ENCODE data around the gene DNAJC15.

The DNAJC15 gene

DNA sequence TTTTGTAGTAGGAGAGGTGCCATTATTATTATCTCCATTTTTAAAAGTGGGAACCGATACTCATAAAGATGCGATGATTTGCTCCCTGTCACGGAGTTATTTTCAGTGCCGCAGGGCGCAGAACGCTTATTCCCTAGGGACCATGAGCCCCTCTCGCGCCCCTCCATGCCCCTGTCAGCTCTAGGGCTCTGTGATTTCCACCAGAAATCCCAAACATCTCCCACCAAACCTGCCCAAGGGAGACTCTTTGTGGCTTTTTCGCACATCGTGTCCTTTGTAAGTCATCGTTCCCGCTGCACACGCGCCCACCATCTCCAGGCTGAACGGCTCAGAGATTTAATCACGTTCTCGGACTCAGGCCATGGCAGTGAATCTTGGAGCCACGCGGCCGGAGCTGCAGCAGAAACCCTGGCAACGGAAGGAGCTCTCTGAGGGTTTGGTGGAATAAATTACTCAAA is 105.1 kb downstream of the DNAJC15 start:
- no peak for ATAC-seq

DNA sequence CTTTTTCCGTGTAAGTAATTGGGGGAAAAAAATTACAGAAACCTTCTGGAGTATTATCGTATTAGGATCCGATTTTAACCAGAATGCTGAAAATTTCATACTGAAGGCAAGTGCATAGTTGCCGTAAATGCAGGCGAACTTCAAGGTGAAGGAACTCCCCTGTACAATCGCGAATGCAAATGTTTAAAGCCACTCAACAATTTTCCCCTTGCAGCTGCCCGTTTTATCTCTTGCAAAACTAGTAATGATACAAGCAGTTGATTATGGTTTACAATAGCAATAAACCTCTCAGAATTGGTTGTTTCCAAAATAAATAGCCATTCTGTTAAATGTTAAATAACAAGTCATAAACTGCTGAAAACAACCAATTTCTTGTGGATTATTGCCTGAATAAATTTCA is 105.7 kb downstream of the DNAJC15 start:
- no peak for ATAC-seq

DNA sequence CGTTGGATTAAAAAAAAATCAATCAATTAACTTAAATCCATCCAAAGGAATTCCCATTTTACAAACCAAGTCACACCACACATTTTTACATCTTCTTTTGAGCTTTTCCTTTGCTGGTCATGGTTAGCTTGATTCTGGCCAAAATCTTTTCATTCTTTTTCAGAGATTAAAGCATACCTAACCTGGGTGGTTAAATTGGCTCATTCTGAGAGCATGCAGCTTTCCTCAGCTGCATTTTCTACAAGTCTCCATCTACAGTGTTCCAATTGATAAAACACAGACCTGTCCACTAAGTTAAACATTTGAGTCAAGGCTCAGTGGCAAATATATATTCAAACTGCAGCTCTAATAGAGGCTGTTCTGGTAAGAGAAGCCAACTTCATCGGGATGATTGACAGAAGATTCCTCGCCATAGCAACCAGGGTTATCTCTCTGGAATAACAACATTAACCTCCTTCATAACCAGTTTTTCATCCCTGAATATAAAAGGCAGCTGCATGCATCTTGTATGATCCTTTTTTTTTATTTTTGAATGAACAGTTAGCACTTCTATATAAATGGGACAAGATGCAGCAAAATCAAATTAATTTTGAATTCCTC is 106.2 kb downstream of the DNAJC15 start:
- no peak for ATAC-seq

DNA sequence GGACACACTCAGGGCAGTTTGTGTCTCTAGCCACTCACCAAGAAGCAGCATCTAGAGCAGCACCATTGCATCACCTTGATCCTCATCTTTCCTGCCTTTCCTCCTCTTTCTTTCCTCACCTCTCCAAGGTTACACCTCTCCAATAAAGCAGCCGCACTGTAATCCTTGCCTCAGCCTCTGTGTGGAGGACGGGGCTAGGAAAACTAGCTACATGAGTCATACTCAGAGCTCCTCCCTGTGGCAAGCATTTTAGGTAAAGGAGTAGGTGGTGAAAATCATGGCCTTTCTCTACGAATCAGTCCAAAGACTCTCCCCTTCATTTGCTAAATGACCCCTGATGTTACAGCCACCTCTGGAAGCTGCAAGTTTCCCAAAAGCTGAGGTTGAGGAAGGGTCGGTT is 108.9 kb downstream of the DNAJC15 start:
- no peak for ATAC-seq

DNA sequence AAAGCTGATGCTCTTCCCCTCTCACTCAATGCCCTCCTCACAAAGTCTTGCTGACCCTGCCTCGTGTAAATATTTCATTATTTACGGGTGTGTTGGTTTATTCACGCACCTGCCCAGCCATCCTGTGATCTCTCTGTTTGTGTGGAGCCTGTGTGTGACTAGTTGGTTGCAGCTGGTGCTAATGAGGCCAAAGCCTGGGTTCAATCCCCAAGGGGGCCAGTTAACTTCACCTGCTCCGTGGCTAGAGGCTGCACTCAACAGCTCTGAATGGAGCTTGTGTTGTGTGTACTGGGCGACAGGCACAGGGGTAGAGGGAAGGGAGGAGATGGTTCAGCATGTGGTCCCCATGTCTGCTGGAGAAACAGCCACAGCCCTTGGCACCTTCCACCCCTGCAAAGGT is 109.5 kb downstream of the DNAJC15 start:
- ATAC-seq, result no peak

DNA sequence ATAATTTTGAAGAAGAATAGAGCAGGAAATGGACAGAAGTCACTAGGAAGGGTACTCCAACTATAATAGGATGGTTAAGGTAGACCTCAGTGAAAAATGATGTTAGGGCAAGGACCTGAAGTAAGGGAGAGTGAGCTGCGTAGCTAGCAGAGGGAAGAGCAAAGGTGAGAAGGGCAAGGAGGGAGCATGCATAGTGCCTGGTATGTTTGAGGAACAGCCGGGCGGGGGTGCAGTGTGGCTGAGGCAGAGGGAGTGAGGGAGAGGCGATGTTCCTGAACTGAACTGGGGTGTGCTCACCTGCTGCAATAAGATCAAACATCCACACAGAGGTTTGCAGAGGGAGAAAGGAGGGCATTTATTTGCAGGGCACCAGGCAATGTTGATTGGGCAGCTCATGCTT is 110.4 kb downstream of the DNAJC15 start:
- ATAC-seq, result no peak

DNA sequence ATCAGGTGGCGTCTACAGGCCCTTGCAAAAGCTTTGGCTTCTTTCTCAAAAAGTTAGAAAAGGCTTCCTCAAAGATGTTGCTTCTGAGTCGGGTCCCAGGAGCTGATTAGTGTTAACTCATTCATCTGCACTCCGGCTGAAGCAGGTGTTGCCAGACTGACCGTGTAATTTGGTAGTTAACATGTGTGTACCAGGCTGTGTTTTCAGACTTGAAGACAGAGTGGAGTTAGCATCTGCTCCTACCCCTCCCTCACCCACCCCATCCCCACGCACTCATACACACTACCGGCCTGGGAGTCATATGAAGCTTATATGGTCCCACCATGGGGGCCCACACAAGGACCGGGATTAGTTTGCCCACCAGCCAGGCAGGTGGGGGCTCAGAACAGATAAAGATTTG is 111.5 kb downstream of the DNAJC15 start:
- ATAC-seq, result no peak

DNA sequence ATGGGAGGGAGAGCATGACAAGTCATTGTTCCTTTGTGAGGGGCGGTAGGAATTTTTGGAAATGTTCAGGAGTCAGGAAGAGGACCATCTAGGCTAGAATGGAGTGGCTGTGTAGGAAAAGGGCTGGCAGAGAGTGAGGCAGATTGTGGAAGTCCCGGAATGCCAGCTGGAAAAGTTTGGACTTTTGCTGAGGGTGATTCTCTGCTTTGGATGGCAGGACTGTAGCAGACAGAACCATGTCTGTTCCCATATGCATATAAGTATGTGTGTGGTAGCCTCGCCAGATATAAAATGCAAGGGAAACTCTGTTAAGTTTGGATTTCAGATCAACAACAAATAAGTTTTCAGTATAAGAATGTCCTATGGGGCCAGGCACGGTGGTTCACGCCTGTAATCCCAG is 112.1 kb downstream of the DNAJC15 start:
- ATAC-seq, result no peak

DNA sequence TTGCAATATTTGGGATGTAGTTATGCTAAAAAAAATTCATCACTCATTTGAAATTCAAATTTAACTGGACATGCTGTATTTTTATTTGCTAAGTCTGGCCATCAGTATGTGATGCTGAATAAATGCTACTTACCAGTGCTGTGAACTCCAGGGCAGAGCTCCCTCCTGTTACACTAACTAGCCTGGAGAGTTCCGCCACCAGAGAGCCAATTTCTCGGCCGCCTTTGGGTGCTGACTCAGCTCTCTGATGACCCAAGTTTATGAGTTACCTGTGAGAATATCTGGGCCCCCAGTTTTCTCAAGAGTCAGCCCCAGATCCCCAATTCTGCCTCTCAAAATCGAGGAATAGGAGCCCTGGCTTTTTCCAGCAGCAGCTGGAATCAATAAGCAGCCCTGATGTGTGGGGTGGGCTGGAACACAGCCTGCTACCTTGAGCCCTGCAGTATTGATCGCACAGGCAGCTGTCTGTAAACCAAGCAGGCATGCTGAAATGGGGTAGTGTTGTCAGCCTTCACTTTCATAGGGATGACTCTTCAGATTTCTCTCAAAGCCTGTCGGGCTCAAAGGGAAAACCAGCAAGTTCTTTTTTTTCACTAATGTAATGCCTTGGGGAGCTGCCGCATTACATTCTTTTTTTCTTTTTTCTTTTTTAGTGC is 113.7 kb downstream of the DNAJC15 start:
- ATAC-seq, result no peak

DNA sequence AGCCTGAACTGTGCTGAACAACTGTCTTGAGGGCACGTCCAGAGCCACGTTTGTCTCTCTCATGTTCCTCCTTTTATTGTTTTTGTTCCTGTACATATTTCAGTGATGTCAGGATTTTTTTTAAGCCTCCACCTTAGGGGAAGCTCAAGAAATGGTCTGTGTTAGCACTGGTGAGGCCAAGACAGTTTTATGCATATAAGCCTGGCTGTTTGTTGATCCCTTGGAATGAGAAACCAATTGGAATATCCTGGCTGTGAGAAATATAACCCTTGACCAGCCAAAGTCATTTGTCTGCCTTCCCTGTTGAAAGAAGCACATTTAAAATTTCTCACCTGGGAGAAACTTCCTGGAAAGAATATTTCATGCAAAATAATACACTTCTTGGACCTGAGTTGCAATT is 115.8 kb downstream of the DNAJC15 start:
- ATAC-seq, result no peak

DNA sequence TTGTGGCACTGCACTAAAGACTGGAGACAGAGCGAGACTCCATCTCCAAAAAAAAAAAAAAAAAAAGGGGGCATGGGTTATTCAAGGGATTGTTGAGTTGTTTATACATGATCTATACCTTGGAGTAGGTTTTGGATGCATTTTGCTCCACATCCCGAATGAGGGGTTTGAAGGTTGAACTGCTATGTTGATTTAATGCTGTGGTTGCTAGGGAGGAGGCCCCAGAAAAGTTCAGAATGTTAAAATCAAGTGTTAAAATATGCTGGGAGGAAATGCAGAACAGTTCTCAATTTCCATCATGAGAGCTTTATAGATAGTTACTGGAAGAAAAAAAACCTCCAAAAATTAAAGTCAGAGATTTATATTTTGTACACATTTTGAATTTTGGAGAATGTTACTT is 116.5 kb downstream of the DNAJC15 start:
- ATAC-seq, result no peak

DNA sequence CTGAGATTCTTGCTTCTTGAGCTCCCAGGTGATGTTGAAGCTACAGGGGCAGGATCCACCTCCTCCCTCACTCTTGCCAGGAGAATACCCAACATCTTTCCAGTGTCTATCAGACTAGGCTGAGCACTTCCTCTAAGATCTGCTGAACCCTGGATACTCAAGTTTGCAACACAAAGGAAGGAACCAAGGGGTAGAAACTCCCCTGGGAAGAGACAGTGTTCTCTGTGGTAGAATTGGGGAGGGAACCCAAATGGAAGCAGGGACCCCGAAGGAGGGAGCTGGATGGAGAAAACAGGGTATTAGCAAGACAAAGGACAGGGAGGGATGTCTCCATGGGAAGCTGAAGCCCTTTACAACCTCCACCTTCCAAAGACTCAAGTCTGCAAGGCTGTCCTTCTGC is 117.6 kb downstream of the DNAJC15 start:
- no peak for ATAC-seq

DNA sequence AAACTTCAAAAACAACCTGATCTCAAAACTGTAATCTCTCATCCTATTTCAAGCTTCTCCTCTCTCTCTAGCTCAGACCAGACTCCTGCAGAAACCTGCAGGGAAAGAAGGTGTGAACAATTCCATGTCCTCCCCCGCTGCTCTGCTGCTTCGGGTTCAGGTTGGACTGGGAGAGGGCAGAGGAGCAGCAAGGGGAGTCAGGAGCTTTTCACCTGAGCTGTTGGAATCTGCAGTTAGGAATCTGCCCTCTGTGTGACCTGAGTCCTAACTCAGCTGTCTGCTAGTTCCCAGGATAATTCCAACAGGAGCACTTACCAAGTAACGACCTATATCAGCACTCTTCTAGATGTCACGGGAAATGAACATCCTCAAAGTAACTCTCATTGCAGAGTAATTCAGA is 118.3 kb downstream of the DNAJC15 start:
- no peak for ATAC-seq

DNA sequence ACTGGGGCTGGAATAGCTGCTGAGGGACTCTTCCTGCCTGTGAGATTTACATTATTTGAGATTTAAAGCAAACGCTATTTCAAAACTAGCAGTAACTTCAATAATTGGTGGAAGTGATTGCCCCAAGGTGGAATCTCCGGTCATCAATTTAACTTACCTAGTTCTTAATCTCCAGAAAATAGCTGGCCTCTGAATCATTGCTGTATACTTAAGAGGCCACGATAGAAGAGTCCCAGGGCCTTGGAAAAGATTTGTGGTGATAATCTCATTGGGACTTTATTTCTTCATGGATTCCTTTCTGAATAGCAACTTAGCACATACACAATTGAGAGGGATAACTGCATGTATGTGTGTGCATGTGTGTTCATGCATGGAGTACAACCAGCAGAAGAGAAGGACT is 120.2 kb downstream of the DNAJC15 start:
- ATAC-seq, result no peak

DNA sequence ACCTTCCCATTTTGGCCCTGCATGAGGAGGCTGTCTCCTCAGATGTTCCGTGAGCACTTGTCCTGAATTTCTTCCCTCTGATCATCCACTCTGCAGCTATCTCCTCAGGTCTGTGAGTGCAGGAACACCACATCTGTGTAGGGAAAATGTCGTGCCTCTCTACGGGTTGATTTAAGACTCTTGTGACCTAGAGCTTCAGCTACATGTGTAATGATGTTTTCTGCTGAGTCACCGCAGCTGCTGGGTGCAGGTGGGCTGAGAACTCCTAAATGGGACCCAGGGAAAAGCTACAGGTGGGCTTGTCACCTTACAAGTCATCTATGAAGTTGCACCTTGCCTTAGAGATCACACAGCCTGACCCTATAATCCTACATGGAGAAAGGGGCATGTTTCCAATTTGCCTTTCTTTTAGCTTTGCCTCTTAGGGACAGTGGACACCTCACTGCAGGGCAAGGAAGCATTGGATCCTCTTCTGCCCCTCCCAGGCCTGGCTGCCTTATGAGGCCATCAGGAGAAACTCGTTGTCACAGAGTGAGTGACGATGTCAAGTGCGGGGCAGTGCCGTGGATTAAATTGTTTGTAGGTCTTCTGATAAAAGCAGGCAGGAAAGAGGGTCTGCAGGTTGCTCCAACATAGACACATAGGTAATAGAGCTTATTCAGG is 122.3 kb downstream of the DNAJC15 start:
- ATAC-seq, result no peak

DNA sequence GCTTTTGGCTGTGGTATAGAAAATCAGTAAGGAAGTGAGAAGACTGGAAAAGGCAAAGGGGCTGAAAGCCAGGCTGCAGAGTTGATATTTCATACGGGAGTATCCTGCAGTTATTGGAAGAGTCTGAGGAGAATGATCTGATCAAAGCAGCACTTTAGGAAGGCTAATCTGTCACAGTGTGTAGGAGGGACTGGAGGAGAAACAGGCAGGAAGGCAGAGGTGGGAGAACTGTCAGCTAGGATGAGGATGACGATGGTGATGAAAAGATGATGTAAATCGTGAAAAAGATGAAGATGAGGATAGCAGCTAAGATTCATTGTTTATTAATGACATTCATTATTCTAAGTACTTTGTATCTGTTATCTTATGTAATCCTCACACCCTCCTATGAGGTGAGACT is 123.0 kb downstream of the DNAJC15 start:
- no peak for ATAC-seq

DNA sequence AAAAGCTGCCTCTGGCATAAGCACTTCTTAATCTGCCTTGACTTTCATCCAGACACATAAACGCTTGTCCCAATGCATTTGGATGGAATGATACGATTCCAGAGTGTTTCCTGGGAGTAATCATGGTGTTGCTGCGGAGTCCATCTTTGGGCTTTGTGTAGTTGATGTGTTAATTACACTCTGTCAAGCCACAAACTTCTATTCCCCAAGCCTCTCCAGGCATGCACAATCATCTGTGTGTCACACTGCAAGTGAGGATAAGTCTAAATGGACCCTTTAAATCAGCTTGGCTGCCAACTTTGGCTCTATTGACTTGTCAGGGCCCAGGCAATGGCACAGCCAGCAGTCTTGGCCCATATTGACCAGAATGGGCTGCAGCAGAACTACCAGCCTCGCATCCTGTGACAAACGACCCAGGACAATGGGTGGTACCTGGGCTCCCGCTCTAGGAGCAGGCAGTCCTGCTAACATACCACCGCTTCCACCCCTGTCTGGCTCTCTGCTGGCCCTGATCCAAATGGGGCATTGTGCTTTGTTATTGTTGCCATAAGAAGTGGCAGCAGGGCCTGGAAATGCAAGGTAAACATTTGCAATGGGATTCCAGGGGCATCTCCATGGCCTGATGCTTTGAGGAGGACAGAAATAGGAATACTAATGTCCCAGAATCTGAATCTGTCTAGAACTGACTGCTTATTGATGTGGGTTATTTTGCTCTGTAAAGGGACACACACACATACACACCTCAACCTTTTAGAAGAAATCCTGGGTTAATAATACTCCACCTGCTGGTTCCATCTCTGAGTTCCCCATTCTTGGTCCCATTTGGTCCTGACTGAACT is 127.2 kb downstream of the DNAJC15 start:
- no peak for ATAC-seq

DNA sequence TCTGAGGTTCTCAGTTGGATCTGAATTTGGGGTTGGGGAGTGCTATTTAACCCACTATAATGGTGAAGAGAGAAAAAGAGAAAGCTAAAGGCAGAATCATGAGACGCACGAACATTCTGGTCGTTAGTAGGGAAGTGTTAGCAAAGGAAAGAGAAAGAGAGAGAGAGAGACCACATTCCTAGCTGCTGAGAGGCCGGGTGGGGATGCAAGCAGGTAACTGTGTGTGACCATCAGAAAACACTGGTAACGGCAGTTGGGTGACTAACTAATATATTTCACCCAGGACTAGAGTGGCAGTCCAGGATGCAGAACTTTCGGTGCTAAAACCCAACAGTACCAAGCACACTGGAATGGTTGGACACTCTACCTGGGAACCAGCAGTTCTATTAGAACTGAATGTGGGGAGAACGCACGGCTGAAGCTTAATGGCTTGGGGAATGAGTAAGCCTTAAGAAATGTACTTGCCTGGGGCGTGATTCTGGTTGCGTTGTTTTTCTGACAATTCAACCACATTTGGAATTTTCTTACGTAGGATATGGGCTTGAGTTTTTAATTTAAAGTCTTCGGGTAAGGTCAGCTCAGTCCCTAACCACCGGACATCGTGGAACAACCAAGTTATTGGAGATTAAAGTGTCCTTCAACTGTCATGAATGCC is 130.2 kb downstream of the DNAJC15 start:
- no peak for ATAC-seq

DNA sequence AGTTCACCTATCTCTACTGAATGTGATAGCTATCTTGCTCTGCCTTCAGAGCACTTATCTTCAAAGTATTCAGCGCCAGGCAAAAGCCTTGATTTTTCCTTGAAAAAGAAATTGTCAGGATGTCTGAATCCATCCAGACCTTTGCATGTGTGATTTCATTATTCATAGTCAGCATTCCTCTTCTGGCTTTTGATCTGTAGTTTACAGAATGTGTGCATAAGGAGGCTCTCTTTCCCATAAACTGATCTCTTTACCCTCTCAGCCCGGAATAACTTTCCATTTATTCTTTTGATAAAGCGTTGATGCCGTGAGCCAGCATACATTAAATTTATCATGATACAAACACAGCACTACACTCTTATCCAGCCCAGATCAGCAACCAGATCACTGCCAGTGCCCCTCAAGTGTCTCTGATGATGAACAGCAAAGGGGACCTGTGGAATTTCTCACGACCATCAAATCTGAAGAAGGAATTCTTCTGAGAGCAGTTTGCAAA is 130.8 kb downstream of the DNAJC15 start:
- ATAC-seq, result no peak

DNA sequence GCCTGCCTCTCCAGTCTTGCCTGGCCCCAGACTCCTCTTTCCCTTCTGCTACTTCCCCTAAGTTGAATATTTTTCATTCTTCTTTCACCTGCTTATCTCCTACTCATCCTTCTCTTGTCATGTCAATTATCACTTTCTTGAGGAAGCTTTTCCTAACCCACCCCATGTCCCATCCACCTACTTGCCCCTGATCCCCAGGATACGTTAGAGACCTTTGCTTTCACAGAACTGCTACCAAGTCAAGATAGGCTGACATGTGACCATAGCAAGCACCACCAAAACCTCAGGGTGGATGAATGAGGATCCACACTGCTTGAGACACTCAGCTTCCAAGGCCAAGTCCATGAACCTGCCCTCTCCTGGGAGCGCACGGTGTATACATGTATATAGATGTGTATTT is 131.5 kb downstream of the DNAJC15 start:
- no peak for ATAC-seq

DNA sequence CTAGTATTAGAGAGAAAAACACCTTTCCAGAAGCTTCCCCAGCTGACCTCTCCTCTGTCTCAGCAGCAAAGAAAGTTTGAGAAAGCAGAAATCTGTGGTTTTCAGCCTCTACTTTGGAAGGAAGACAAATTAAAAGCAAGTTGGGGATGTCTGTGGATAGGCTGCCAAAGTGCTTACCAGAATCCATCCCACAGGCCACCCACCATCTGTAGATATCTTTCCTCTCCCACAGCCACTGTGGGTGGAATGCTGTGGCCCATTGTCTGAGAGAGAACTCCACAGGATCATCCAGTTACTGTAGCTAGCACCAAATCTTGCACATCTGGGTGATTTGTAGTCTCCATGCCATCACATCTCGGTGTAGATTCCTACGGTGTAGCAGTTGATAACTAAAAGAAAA is 133.5 kb downstream of the DNAJC15 start:
- no peak for ATAC-seq

DNA sequence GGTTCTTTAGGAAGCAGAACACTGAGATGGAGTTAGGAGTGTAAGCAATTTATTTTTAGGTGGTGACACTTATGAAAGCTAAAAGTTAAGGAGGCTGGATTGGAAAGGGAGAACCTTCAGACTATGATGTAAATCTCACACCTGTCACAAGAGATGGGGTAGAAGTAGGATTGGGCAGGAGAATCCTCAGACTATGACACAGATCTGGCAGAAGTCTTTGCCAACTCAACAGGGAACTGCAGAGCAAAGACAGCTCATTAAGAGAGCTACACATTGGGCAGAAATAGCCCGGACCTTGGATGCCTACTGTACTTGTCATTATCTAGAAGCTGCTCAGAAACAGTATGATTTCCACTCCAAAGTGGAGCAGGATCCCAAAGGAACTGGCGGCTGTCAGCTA is 134.4 kb downstream of the DNAJC15 start:
- no peak for ATAC-seq

DNA sequence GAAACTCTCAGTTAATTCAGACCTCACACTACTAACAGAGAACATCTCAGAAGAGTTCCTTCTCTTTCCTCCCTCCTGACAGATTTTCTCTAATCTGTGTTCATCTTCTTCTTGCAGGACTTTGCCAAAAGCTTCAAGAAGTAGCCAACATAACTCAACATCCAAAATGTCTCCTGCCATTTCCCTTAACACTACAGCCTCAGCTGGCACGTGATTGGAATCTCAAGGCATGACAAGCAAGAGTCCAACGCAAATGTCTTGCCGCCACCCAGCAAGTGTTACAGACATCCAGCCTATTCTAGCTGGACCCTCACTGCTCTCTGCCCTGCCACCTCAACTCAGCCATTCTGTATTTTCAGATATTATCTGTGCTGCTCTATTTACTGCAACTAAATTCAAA is 135.1 kb downstream of the DNAJC15 start:
- ATAC-seq, result no peak
